Gastroesophageal sphincter (tissue), 3 donors: Measurements from ENCODE around the gene NHEJ1.

Experiments
- CTCF ChIP-seq, 4 experiments: fragments of 200-600 bp in 2 of 4; fragments of 450-650 bp in 2 of 4; sonication (generic) in 1 of 4; IDR thresholded peaks; one replicate each; pipeline ENCODE4 v1.5.1; 2017 to 2019; ENCODE audit warnings: antibody characterized with exemption in 4 of 4, mild to moderate bottlenecking in 2 of 4, moderate library complexity in 2 of 4
- EP300 ChIP-seq: sonication (generic); formaldehyde crosslinking; IDR thresholded peaks from one replicate; pipeline ENCODE4 v1.6.1; 2017; ENCODE audit warnings: antibody characterized with exemption, mild to moderate bottlenecking
- POLR2A ChIP-seq, 2 donors: fragments of 450-650 bp; IDR thresholded peaks; one replicate each; pipeline ENCODE4 v1.6.1; 2017; ENCODE audit warnings: antibody characterized with exemption in 2 of 2, mild to moderate bottlenecking in 2 of 2, moderate library complexity in 1 of 2

- no peak for TF ChIP-seq EP300
- TF ChIP-seq POLR2A (IDR thresholded peaks at IDR 0.05): no peak
- TF ChIP-seq CTCF (IDR thresholded peaks at IDR 0.05): no peak
These were observed 3.2 kb downstream of the NHEJ1 start for GRCh38 chr2:219157396-219157795.
